Vagina (tissue), 2 donors: ENCODE data around the gene AVEN.

Experiments used
- POLR2A ChIP-seq, 2 donors: fragments of 450-650 bp; IDR thresholded peaks; one replicate each; pipeline ENCODE4 v1.6.1; 2017; ENCODE audit warnings: antibody characterized with exemption in 2 of 2, mild to moderate bottlenecking in 2 of 2, moderate library complexity in 2 of 2
- POLR2AphosphoS5 ChIP-seq, 2 donors: sonication (generic); formaldehyde crosslinking; IDR thresholded peaks; one replicate each; pipeline ENCODE4 v1.9.0; 2017; ENCODE audit warnings: antibody characterized with exemption in 2 of 2, mild to moderate bottlenecking in 2 of 2, low read depth in 1 of 2; ENCODE audit not compliant: insufficient read depth in 1 of 2
- TF ChIP-seq, protein P1 (sequence below), 3 experiments: fragments of 450-650 bp in 2 of 3; fragments of 200-600 bp in 1 of 3; sonication (generic) in 1 of 3; IDR thresholded peaks; one replicate each; pipeline ENCODE4 v1.5.1; 2017 to 2019; ENCODE audit warnings: antibody characterized with exemption in 3 of 3, mild to moderate bottlenecking in 2 of 3, moderate library complexity in 2 of 3

DNA sequence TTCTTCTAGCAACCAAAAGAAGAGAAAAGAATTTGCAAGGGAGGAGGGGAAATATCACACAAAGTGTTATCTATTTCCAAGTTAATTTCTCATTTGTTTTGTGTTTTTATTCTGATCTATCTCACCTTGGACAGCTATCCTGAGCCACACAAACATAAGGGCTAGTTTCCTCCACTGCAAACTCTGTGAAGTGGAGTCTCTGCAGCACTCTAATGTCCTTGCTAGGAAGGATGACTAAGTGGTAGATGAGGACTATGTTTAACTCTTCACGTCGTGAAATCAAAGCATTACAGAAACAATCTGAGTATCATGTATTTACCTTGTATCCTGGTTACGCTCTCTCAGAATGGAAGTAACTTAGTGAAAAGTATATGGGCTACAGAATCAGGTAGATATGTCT is 104.6 kb downstream of the AVEN start:
- TF ChIP-seq, protein P1, sequence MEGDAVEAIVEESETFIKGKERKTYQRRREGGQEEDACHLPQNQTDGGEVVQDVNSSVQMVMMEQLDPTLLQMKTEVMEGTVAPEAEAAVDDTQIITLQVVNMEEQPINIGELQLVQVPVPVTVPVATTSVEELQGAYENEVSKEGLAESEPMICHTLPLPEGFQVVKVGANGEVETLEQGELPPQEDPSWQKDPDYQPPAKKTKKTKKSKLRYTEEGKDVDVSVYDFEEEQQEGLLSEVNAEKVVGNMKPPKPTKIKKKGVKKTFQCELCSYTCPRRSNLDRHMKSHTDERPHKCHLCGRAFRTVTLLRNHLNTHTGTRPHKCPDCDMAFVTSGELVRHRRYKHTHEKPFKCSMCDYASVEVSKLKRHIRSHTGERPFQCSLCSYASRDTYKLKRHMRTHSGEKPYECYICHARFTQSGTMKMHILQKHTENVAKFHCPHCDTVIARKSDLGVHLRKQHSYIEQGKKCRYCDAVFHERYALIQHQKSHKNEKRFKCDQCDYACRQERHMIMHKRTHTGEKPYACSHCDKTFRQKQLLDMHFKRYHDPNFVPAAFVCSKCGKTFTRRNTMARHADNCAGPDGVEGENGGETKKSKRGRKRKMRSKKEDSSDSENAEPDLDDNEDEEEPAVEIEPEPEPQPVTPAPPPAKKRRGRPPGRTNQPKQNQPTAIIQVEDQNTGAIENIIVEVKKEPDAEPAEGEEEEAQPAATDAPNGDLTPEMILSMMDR (IDR thresholded peaks at IDR 0.05), result no peak
- TF ChIP-seq POLR2A (IDR thresholded peaks at IDR 0.05) (no peak), POLR2AphosphoS5 (IDR thresholded peaks at IDR 0.05; ENCODE audit: insufficient read depth in 1 of 2, low read depth in 1 of 2) (no peak)
